Bronchial epithelial cell (primary cell): ENCODE results near the gene RNASEL. TPM values are rescaled to one million over a fixed set of nuclear protein-coding genes. Genes with fewer than 3 reads are reported as not detected.

Experiments used
- DNase-seq: peaks from one replicate; pipeline ENCODE4 v3.0.0-alpha.2; 2010; ENCODE audit warnings: low read depth
- FAIRE-seq: peaks from 2 replicates; lab custom pipeline; 2011; peaks lifted over from hg19 to GRCh38; lab: Jason Lieb, UNC
- H3K27me3 ChIP-seq: 2 replicates; pipeline ENCODE4 v1.5.1; 2011; ENCODE audit warnings: low read length; ENCODE audit not compliant: control insufficient read depth, insufficient read depth
- H3K36me3 ChIP-seq: 2 replicates; pipeline ENCODE4 v1.5.1; 2011; ENCODE audit warnings: low read length; ENCODE audit not compliant: control insufficient read depth, insufficient read depth
- H3K4me3 ChIP-seq: 2 replicates; pipeline ENCODE4 v1.5.1; 2011; ENCODE audit warnings: mild to moderate bottlenecking, low read depth, low read length, control low read depth
- total RNA-seq: library from RNA; depleted of rRNA; stranded (reverse); fragments of >200 nt; gene quantifications from 2 replicates; pipeline ENCODE4 v1.2.1, GENCODE V29; 2014
- TF ChIP-seq, protein P1 (sequence below): IDR thresholded peaks from 2 replicates; pipeline ENCODE4 v1.5.1; 2011; ENCODE audit warnings: mild to moderate bottlenecking, moderate library complexity, low read length, control low read depth, inconsistent platforms; ENCODE audit not compliant: insufficient read depth, severe bottlenecking

Gene RNASEL
- total RNA-seq, 1 donor from 2014 or later, result 3.2 TPM

DNA sequence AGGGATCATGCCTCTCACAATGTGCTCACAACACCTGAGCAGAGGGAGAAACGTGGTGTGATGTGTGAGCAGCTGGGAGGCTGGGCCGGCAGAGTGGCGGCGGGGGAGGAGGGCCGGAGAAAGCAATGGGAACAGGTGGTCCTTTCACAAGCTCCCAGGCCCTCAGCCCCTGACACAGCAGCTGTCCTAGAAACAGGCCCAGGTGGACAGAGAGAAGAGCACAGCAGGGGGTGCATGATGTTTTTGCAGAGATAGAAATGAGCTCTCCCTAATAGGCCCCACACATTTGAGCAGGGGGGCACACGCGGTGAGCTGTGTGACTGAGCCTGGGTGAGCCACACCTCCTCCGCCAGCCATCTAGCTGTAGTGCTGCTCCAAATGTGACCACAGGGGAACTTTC lies 22.7 kb upstream of the RNASEL start:
- DNase-seq, result no peak
- Histone ChIP-seq H3K36me3 (no peaks in the 10 kb centered on the region), H3K27me3 (no peaks in the 10 kb centered on the region), H3K4me3 (no peak overlapping the region)
- TF ChIP-seq, protein P1, sequence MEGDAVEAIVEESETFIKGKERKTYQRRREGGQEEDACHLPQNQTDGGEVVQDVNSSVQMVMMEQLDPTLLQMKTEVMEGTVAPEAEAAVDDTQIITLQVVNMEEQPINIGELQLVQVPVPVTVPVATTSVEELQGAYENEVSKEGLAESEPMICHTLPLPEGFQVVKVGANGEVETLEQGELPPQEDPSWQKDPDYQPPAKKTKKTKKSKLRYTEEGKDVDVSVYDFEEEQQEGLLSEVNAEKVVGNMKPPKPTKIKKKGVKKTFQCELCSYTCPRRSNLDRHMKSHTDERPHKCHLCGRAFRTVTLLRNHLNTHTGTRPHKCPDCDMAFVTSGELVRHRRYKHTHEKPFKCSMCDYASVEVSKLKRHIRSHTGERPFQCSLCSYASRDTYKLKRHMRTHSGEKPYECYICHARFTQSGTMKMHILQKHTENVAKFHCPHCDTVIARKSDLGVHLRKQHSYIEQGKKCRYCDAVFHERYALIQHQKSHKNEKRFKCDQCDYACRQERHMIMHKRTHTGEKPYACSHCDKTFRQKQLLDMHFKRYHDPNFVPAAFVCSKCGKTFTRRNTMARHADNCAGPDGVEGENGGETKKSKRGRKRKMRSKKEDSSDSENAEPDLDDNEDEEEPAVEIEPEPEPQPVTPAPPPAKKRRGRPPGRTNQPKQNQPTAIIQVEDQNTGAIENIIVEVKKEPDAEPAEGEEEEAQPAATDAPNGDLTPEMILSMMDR, result no peak
- FAIRE-seq, result no peak

DNA sequence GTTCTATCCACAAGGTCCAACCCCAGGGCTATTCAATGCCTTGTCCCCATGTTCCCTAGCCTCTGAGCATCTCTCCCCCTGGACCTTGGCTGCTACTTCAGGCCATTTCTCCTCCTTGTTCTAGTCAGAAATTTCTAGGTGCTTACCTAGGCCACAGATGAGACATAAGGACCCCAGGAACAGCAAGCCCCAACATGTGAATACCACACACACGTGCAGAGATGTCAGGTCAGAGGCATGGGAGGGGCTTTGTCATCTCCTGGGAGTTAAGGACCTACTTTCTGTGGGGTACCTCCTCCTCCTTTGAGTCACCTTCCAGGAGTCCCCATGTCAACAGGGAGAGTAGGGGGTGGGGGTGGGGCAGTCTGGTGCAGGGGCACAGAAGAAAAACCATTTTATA lies 22.3 kb upstream of the RNASEL start:
- peak; percentile 28 for FAIRE-seq
- TF ChIP-seq, protein P1, result no peak
- no peaks in the 10 kb centered on the region for H3K36me3 ChIP-seq
- H3K27me3 ChIP-seq, result no peaks in the 10 kb centered on the region
- no peak for DNase-seq
- H3K4me3 ChIP-seq, result no peak overlapping the region

- no peak overlapping the region for H3K4me3 ChIP-seq
- H3K27me3 ChIP-seq, result no peaks in the 10 kb centered on the region
- TF ChIP-seq, protein P1, result no peak
- H3K36me3 ChIP-seq, result no peaks in the 10 kb centered on the region
- DNase-seq, result no peak
- no peak for FAIRE-seq
Observed at GRCh38 chr1:182610606-182611194, 21.6 kb upstream of the RNASEL start.

DNA sequence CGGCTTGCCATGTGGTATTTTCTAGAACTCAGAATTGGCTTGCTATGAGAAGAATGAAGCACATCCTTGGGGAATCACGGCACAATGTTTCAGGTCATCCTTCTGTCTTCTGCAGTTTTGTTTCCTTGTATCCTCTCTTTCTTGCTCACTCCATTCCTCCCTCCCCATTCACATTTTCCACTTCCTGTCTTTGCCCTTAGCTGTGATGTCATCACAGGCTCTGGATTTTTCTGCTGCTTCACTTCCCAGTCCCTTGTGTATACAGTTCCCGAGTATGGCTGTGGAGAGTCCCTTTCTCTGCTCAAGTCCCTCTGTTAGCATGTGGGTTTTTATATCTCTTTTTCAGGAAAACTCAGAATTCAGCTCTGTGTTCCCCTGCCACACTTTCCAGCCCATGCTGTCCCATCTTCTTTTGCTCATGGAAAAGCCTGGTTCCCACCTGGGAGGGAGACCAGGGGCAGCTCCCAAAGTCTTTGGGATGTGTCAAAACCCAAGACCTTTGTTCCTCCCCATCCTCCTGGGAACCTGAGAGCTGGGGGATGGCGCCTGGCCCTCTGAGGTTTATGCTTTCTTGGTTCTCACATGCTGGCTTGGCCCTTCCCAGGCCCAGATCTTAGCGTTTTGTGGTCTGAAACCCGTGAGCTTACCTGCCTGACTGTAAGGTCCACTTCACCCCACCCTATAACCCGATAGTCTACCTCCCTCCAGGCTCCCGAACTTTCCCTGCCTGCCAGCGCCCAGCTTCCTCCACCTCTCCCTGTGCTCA lies 20.0 kb upstream of the RNASEL start:
- no peak overlapping the region for H3K4me3 ChIP-seq
- peak; percentile 49 for DNase-seq
- FAIRE-seq, result no peak
- no peaks in the 10 kb centered on the region for H3K27me3 ChIP-seq
- TF ChIP-seq, protein P1, result no peak
- no peaks in the 10 kb centered on the region for H3K36me3 ChIP-seq

GRCh38 chr1:182608236-182608635 lies 19.2 kb upstream of the RNASEL start:
- TF ChIP-seq, protein P1, result no peak
- no peak overlapping the region for H3K4me3 ChIP-seq
- H3K36me3 ChIP-seq, result no peaks in the 10 kb centered on the region
- no peaks in the 10 kb centered on the region for H3K27me3 ChIP-seq
- DNase-seq, result no peak
- FAIRE-seq, result no peak
